Measurements from ENCODE around the gene STXBP1. TPM values are rescaled to one million over a fixed set of nuclear protein-coding genes. Genes with fewer than 3 reads are reported as not detected.

The STXBP1 gene
- total RNA-seq, 4 donors from 2014 or later = 47.0 to 81.0 (median 66.4) TPM

DNA sequence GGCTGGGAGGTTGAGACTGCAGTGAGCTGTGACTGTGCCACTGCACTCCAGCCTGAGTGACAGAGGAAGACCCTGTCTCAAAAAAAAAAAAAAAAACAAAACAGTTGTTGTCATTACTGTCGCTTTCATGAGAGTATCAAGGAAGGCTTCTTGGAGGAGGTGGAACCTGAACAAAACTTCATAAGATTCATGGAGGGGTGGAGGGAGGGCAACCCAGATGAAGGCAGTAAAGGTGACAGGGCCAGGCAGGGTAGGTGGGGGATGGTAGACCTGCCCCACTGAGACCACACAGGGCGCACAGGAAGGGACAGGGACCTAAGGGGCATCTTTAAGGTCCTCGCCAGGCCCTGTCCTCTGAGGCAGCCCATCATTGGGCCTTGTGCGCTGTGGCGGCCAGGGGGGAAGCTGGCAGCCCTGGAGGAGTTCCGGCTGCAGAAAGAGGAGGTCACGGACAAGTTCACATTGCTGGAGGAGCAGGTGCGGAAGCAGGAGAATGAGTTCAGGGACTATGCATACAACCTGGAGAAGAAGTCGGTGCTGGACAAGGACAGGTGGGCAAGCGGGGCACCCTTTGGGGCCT lies 98.2 kb downstream of the STXBP1 start:
- ATAC-seq (ENCODE audit: low FRiP score) (no peak), DNase-seq (ENCODE audit: low spot score) (no peak)
- TF ChIP-seq, protein P1, sequence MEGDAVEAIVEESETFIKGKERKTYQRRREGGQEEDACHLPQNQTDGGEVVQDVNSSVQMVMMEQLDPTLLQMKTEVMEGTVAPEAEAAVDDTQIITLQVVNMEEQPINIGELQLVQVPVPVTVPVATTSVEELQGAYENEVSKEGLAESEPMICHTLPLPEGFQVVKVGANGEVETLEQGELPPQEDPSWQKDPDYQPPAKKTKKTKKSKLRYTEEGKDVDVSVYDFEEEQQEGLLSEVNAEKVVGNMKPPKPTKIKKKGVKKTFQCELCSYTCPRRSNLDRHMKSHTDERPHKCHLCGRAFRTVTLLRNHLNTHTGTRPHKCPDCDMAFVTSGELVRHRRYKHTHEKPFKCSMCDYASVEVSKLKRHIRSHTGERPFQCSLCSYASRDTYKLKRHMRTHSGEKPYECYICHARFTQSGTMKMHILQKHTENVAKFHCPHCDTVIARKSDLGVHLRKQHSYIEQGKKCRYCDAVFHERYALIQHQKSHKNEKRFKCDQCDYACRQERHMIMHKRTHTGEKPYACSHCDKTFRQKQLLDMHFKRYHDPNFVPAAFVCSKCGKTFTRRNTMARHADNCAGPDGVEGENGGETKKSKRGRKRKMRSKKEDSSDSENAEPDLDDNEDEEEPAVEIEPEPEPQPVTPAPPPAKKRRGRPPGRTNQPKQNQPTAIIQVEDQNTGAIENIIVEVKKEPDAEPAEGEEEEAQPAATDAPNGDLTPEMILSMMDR (IDR thresholded peaks at IDR 0.05) = no peak

DNA sequence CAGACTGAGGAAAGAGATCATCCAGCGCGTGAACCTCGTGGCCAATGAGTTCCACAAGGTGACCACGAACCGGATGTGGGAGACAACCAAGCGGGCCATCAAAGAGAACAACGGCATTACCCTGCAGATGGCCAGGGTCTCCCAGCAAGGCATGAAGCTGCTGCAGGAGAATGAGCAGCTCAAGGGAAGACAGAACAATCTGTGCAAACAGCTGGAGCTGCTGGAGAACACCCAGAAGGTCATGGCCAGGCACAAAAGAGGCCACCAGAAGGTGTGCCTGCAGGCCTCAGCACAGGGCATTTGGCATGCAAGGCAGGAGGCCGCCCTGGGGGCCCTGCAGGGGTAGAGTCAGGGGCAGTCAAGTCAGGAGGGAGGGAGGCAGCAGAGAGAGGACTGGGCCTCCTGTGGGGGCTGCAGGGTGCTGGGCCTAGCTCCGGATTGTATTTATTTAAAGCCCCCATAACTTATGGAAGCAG lies 99.2 kb downstream of the STXBP1 start:
- ATAC-seq (ENCODE audit: low FRiP score) = no peak
- TF ChIP-seq, protein P1 (IDR thresholded peaks at IDR 0.05) = no peak

DNA sequence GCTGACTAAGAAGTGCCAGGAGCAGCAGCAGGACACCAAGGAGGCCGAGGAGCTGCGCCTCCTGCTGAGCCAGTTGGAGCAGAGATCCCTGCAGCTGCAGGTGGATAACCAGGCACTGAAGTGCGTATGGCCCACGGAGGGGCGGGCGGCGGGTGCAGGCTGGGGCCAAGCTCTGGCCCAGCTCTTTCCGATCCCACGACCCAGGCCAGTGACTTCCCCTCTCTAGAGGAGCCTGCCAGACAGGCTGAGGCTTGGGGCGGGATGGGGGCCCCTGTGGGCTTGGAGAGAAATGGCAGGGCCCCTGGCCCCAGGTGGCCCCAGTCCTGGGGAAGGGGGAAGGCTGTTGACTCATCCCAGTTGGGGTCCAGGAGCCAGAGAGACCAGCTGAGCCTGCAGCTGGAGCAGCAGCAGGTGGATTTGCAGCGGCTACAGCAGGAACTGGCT lies 99.8 kb downstream of the STXBP1 start:
- TF ChIP-seq, protein P1 (IDR thresholded peaks at IDR 0.05) = no peak
- DNase-seq (ENCODE audit: low spot score) (no peak), ATAC-seq (ENCODE audit: low FRiP score) (no peak)

More for the DNA sequence above, 99.2 kb downstream of the STXBP1 start:
- no peak for DNase-seq (ENCODE audit: low spot score)

DNA sequence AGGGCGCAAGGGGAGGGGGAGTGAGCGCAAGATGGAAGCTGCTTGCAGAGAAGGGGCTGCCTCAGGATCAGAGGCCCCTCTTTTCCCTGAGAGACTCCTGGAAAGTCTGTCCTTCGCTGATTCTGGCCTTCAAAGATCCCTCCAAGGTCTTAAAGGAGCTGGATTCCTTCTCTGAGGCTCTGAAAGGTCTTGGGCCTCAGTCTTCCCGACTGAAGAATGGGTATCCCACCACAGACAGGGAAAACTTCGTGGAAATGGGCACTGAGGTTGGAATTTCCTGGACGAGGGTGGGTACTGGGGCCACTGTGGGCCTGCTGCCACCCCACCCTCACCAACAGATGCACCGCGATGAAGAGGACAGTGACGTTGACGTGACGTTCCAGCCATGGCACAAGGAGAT lies 100.3 kb downstream of the STXBP1 start:
- TF ChIP-seq, protein P1 (IDR thresholded peaks at IDR 0.05) = no peak
- ATAC-seq (ENCODE audit: low FRiP score) (no peak), DNase-seq (ENCODE audit: low spot score) (no peak)

DNA sequence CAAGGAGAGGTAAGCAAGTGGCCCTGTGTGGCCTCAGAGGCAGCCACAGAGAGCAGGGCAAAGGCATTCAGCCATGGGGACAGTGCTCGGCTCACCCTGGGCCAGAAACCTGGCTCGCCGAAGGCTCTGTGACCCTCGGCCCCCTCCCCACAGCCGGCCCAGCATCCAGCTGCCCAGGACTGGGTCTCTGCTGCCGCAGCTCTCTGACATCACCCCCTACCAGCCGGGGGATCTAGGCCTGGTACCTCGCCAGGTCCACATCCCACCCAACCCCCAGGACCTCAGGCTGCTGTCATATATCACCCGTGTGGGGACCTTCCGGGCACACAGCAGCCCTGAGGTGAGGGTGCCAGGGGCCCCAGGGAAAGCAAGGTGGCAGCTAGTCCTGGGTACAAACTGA lies 100.8 kb downstream of the STXBP1 start:
- TF ChIP-seq, protein P1 (IDR thresholded peaks at IDR 0.05) = no peak
- DNase-seq (ENCODE audit: low spot score) (no peak), ATAC-seq (ENCODE audit: low FRiP score) (no peak)

DNA sequence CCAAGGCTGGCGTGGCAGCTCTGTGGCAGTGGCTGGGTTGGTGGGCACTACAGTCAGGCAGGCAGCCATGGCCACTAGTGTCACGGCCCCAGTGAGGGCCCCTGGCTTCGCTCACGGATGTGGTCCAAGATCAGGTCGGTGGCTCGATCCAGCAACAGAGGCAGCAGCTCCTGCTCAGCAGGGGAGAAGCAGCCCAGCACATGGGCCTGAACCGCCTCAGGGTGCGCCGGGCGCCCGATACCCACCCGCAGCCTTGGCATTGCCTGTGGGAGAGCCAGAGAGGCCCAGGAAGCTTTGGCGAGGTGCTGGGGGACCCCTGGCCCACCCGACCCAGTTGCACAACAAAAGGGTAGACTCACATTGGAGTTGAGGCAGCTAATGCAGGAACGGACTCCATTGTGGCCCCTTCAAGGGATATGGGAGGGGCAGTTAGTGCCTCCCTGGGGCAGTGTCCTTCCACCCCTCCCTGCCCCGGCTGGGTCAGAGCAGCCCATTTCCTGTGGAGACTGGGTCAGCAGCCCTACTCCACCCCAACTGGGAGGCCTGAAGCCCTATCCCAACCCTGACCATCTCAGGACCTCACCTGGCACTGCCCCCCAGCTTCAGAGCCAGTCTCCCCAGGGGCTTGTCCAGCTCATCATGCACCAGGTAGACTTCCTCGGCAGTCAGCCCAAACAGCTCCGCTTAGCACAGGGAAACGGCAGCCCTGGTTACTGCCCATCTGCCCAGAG lies 102.1 kb downstream of the STXBP1 start:
- ATAC-seq (ENCODE audit: low FRiP score) (no peak), DNase-seq (ENCODE audit: low spot score) (no peak)
- TF ChIP-seq, protein P1 (IDR thresholded peaks at IDR 0.05) = no peak

Measured in omental fat pad (tissue), 4 donors.